ENCODE measurements around the gene IFNA17.
"Not testable (repeated sequence)": the region's sequence is repeated elsewhere in the genome, so short reads cannot be mapped to it uniquely, and the experiment has no call there.

The IFNA17 gene

DNA sequence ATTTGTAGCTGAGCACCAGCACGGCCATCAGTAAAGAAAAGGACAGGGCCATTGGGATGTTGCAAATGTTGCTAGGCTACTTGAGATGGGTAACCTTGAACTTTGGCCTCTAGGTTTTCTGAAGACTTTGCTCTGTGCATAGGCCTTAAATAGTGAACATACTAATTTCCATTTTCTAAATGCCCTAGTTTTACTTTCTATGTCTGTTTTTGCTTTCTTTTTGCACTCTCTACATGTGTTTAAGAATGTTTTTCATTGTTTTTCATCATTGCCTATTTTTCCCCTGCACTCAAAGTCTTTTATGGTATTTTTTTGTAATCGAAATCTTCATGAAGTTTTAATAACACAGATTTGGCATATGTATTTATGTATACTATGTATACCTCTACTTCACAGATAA lies at the start of gene IFNA17:
TSS of gene IFNA17 (minus strand) at position 101 of the 400 bp plus-strand sequence. CDS start at position 52, 49 bp downstream.
- DNase-seq, result no peak

DNA sequence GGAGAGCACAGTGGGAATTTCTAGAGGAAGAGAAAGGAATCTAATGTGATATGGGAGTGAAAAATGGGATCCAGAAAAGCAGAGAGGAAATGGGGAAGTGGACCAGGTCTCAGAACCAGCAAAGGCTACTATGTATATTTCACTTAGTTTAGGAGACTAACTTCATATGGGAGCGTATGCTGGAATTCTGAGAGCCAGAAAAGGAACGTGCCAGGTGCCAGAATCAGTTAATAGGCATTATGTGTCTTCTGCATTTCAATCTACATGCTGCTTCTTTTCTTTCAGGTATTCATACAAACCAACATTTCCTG lies 40.3 kb upstream of the IFNA17 start:
- no peak for DNase-seq

GRCh38 chr9:21267485-21268346 lies 39.7 kb upstream of the IFNA17 start:
- peak; percentile 6 to 24 for DNase-seq

- no peak for DNase-seq
Measured at GRCh38 chr9:21266733-21267484, 38.9 kb upstream of the IFNA17 start.

DNA sequence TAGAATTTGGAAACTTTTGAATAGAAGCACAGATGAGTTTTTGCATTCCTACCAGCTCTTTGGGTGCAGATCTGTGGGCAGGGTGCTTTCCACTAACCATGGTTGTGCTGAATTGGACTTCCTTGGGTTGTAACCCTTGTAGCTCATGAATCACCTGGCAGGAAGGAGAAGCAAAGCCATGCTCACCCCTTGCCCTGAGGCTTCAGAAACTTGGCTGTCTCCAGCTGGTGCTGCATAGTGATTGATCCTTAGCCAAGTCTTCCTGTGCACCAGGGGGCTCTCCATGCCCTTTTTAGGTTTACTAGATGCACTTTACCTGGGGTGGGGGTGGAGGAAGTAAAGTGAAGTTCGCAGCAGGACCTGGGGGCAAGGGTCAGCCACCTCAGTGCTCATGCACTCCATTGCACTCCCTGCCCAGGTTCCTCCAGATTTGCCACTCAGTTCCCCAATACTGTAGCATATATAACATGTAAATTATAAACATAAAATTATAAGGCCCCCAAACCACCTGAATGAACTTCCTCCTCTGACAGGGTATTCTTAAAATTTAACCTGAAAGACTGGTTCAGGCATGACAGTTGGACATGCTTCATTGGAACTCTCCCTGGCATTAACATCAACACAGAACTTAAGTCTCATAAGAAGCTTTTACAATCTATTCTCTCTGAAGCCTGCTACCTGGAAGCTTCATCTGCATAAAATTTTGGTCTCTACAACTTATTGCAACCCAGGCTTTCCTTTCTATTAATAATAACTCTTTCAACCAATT lies 37.6 kb upstream of the IFNA17 start:
- no peak for DNase-seq

GRCh38 chr9:21255538-21256212 lies 27.7 kb upstream of the IFNA17 start:
- no peak for DNase-seq

DNA sequence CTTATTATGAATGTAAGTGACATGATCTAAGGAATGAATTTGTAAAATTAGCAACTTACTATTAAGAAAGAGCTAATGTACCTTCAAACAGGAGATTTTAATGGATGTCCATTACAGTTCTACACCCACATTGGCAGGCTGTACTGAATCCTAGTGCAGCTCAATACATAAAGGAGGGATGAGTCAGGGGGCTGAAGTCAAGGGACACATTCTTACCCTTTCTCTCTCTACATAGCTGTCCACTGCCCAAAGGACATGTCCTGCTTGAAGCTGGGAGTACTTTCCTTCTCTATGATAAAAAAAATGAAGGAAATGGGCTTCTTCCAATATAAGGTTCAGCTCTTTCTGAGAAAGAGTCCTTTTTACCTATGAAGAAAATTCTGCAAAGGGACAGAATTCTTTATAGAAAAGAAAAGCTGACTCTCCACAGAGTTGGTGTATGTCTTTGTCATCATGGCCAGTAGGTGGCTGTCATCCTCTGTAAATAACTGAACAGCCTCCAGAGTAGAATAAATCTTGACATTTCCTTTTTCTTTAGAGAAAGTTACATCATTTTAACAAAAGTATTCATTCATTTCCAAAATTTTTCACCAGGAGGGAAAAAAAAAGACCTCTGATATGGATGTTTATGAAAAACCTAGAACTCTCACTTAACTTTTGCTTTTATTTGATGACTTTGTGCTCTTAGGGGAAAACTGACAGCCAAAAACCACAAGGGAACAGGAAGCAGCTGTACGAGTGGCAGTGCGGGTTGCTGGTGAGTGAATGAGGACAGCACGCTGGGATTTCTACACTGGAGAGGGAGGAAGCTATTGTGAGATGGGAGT lies 24.9 kb upstream of the IFNA17 start:
- DNase-seq, result peak; percentile 67 to 85

DNA sequence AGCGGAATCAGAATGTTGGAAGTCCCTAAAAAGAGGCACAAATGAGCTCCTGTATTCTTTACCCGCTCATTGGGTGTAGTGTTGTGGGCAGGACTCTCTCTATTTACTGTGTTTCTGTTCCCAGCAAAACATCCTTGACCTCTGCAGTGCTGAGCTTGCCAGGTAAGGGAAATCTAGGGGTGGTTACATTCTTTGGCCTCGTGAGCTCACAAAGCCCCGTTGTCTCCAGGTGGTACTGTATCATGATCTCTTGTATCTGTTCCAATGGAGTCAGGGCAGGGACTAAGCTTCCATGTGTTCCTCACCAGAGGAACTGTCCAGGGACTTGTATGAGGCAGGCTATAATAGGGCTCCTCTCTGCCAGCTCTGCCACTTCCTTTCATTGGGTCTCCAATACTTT lies 23.6 kb upstream of the IFNA17 start:
- DNase-seq, result no peak

- no peak for DNase-seq
Measured at GRCh38 chr9:21251190-21251589, 23.2 kb upstream of the IFNA17 start.

- DNase-seq, result no peak
Measured at GRCh38 chr9:21244836-21245235, 16.8 kb upstream of the IFNA17 start.

DNA sequence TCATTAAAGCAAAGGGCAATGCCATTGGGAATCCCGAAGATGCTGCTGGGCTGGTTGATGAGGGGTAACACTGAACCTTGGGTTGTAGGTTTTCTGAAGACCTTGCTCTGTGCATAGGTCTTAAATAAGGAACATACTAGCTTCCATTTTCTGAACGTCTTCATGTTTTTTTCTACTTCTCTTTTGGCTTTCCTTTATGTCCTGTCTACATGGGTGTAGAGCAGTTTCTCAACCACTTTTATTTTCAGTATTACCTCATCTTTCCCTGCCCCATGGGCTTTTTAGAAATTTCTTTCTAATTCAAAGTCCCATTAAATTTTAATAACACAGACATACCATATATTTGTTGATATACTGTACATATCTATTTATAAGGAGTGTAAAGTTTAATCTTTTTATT lies 11.9 kb upstream of the IFNA17 start, which contains the start of gene IFNA14:
TSS of gene IFNA14 (minus strand) at position 95 of the 400 bp plus-strand sequence. CDS start at position 25, 70 bp downstream.
- no peak for DNase-seq

- DNase-seq, result not testable (repeated sequence)
Measured at GRCh38 chr9:21236360-21236714, 8.3 kb upstream of the IFNA17 start.

DNA sequence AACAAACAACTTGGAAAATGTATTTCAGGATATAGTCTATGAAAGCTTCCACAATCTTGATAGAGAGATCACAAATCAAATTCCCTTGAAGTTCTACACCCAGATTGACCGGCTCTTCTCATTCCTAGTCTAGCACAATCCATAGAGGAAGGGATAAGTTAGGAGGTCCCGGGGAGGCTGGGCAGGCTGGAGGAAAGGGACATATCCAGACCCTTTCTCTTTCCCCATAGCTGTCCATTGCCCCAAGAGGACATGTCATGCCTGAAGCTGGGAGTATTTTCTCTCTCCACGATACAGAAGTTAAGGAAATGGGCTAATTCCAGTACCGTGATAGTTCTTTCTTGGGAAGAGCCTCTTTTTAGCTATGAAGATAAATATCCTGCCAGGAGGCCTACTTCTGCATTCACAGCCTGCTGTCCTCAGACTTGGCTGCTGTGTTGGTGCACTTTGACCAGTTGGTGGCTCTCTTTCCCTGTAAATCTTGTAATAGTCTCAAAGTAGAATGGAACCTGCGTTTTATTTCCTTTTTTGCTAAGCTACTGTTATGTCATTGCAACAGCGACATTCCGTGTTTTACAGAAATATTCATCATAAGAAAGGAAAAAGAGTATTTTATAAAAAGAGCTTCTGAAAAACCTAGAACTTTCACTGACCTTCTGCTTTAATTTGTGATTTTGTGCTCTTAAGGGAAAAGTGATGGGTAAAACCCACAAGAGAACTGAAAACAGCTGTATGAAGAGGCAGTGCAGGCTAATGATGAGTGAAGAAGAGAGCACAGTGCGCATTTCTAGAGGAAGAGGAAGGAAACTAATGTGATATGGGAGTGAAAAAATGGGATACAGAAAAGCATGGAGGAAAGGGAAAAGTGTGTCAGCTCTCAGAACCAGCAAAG lies 7.7 kb upstream of the IFNA17 start:
- DNase-seq, result peak; percentile 70 to 83

- DNase-seq, result no peak
Measured at GRCh38 chr9:21234153-21234687, 6.2 kb upstream of the IFNA17 start.

DNA sequence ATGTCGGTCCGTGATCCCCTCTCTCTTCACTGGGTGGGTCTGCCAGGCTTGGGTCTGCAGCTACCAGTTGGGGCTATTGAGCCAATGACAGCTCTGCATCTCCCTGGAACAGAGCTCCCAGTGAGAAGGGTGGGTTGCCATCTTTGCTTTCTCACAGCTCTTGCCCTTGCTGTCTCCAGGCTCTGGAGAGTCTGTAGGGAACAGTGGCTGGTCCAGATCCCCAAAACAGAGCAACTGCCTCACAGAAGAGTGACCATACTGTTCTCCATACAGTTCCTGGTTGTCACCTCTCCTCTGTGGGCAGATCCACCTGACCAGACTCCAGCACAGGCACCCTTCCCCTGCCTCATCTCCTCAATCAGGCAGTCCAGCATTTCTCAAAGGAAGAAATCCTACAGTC lies 5.2 kb upstream of the IFNA17 start:
- DNase-seq, result no peak

GRCh38 chr9:21217211-21217610 lies 10.8 kb downstream of the IFNA17 start, which contains the start of gene IFNA16:
TSS of gene IFNA16 (minus strand) at chr9:21217311. CDS start at chr9:21217305, 6 bp downstream.
- not testable (repeated sequence) for DNase-seq

- peak; percentile 17 to 19 for DNase-seq
Measured at GRCh38 chr9:21213411-21214326, 14.4 kb downstream of the IFNA17 start.

GRCh38 chr9:21212160-21212559 lies 15.9 kb downstream of the IFNA17 start:
- not testable (repeated sequence) for DNase-seq

GRCh38 chr9:21210782-21211181 lies 17.2 kb downstream of the IFNA17 start:
- DNase-seq, result not testable (repeated sequence)

Data from Kasumi-1 (cell line).